HepG2 (cell line): ENCODE data around the gene LCA5. TPM values are rescaled to one million over a fixed set of nuclear protein-coding genes. Genes with fewer than 3 reads are reported as not detected.

Experiments used
- ARID5B ChIP-seq: IDR thresholded peaks from 2 replicates; pipeline ENCODE4 v1.4.0; 2020; ENCODE audit warnings: mild to moderate bottlenecking, missing genetic modification reagents
- GATA4 ChIP-seq: sonication (generic); IDR thresholded peaks from 2 replicates; pipeline ENCODE4 v1.6.1; 2016; ENCODE audit warnings: antibody characterized with exemption, low read depth, borderline replicate concordance
- IRF9 ChIP-seq: sonication (generic); formaldehyde crosslinking; IDR thresholded peaks from 2 replicates; pipeline ENCODE4 v1.8.0; 2022; ENCODE audit warnings: missing genetic modification reagents, mild to moderate bottlenecking, borderline replicate concordance
- JUNB ChIP-seq: sonication (generic); formaldehyde crosslinking; IDR thresholded peaks from 2 replicates; pipeline ENCODE4 v1.8.0; 2022; ENCODE audit warnings: missing genetic modification reagents, mild to moderate bottlenecking, borderline replicate concordance
- KLF16 ChIP-seq, 2 experiments: sonication (generic) in 1 of 2; formaldehyde crosslinking in 1 of 2; IDR thresholded peaks; 2 replicates each; pipeline versions ENCODE4 v1.6.1 to v1.8.0; 2016 to 2023; ENCODE audit warnings: missing genetic modification reagents in 2 of 2, missing compliant biosample characterization in 1 of 2
- MAFK ChIP-seq, 2 experiments: IDR thresholded peaks in 1 of 2; conservative IDR thresholded peaks in 1 of 2; 2 replicates each; pipeline ENCODE4 v1.6.1; 2011; ENCODE audit warnings: improper control_type of control experiment in 2 of 2, low read length in 2 of 2
- MNT ChIP-seq: fragments of 450-650 bp; IDR thresholded peaks from 2 replicates; pipeline ENCODE4 v1.6.1; 2016
- NAIF1 ChIP-seq: sonication (generic); formaldehyde crosslinking; IDR thresholded peaks from 2 replicates; pipeline ENCODE4 v1.5.0; 2020; ENCODE audit warnings: mild to moderate bottlenecking, missing genetic modification reagents, borderline replicate concordance
- PHB2 ChIP-seq: fragments of 450-650 bp; IDR thresholded peaks from 2 replicates; pipeline ENCODE4 v1.6.1; 2018; ENCODE audit not compliant: partially characterized antibody
- REXO4 ChIP-seq: sonication (generic); formaldehyde crosslinking; IDR thresholded peaks from 2 replicates; pipeline ENCODE4 v1.8.0; 2022; ENCODE audit warnings: missing genetic modification reagents, mild to moderate bottlenecking, borderline replicate concordance
- SNAPC5 ChIP-seq: sonication (generic); formaldehyde crosslinking; IDR thresholded peaks from 2 replicates; pipeline ENCODE4 v1.8.1; 2023; ENCODE audit warnings: mild to moderate bottlenecking, missing genetic modification reagents, borderline replicate concordance
- SRSF9 ChIP-seq: fragments of 200-400 bp; formaldehyde crosslinking; IDR thresholded peaks from 2 replicates; pipeline ENCODE4 v1.6.1; 2018; ENCODE audit warnings: borderline replicate concordance, mild to moderate bottlenecking, low read depth, low read length; ENCODE audit not compliant: insufficient read depth, poor library complexity, severe bottlenecking
- STAT6 ChIP-seq: sonication (generic); formaldehyde crosslinking; IDR thresholded peaks from 2 replicates; pipeline ENCODE4 v1.4.0; 2020; ENCODE audit warnings: missing genetic modification reagents, mild to moderate bottlenecking, borderline replicate concordance
- ZBTB43 ChIP-seq: sonication (generic); formaldehyde crosslinking; conservative IDR thresholded peaks from 2 replicates; pipeline ENCODE4 v1.4.0; 2020; ENCODE audit warnings: missing genetic modification reagents
- ZKSCAN8 ChIP-seq: IDR thresholded peaks from 2 replicates; pipeline ENCODE4 v1.6.1; 2016; ENCODE audit warnings: borderline replicate concordance, missing genetic modification reagents, missing compliant biosample characterization
- ZNF253 ChIP-seq: sonication (generic); formaldehyde crosslinking; IDR thresholded peaks from 2 replicates; pipeline ENCODE4 v1.8.0; 2022; ENCODE audit warnings: mild to moderate bottlenecking, missing genetic modification reagents, borderline replicate concordance
- ZNF747 ChIP-seq: sonication (generic); formaldehyde crosslinking; IDR thresholded peaks from 2 replicates; pipeline ENCODE4 v1.8.1; 2023; ENCODE audit warnings: missing genetic modification reagents, mild to moderate bottlenecking, borderline replicate concordance
- polyA plus RNA-seq, 8 experiments: library from polyadenylated mRNA; depleted of rRNA in 3 of 8; stranded (reverse) in 7 of 8; unstranded in 1 of 8; fragments of >200 nt; fragmentation: Illumina TruSeq in 4 of 8; extraction: Trizol in 4 of 8; gene quantifications; 2 replicates each; pipeline versions ENCODE4 v1.2.1 to v1.2.3, GENCODE V29; 2011 to 2016; ENCODE audit warnings: low read depth in 4 of 8, missing spikeins in 1 of 8, mixed read lengths in 1 of 8; ENCODE audit not compliant: insufficient read depth in 1 of 8
- total RNA-seq, 5 experiments: library from RNA; depleted of rRNA; stranded (reverse); fragments of >200 nt; fragmentation: Illumina TruSeq; extraction: Trizol; gene quantifications; 2 replicates each; pipeline ENCODE4 v1.2.3, GENCODE V29; 2016; ENCODE audit warnings: low read depth in 1 of 5

Gene LCA5
- total and polyA plus RNA-seq, 2 of the 13 experiments (the other 11 are each of a cell fraction or from before 2014, with no cell fraction given) = 0.84 to 4.6 TPM

GRCh38 chr6:79574630-79575225, 37.5 kb upstream of the LCA5 start (continued):
- TF ChIP-seq IRF9 = no peak
- TF ChIP-seq ZBTB43 (CRISPR knock-in tag) = no peak
- TF ChIP-seq MAFK (conservative IDR thresholded peaks at IDR 0.05 in 1 of 2, IDR thresholded peaks at IDR 0.05 in 1 of 2; ENCODE audit: low read length in 2 of 2) = 0 out of 4 replicates have a peak, but pooled peaks of 1 of the 2 experiments have one; percentile 22
- no peak for TF ChIP-seq PHB2
- peak; percentile 84 for TF ChIP-seq ARID5B
- peak; percentile 65; the same call in 1 of the 2 replicates for TF ChIP-seq JUNB (CRISPR knock-in tag)
- TF ChIP-seq ZNF253 = no peak
- no peak for TF ChIP-seq ZKSCAN8 (CRISPR knock-in tag)
- no peak for TF ChIP-seq REXO4 (CRISPR knock-in tag)
- TF ChIP-seq NAIF1 = no peak
- TF ChIP-seq SNAPC5 (CRISPR knock-in tag) = no peak
- no peak for TF ChIP-seq GATA4
- TF ChIP-seq MNT = no peak
- no peak for TF ChIP-seq SRSF9
- no peak for TF ChIP-seq STAT6
- TF ChIP-seq KLF16 (CRISPR knock-in tag; IDR thresholded peaks at IDR 0.05) = no peak
- TF ChIP-seq ZNF747 (CRISPR knock-in tag) = no peak
